C1 segment of cervical spinal cord (tissue), 14 donors: Measurements from ENCODE around the gene PLS1.
"Not testable (repeated sequence)": the region's sequence is repeated elsewhere in the genome, so short reads cannot be mapped to it uniquely, and the experiment has no call there.

Source experiments
- DNase-seq, 14 donors: peaks; one replicate each; lab custom pipeline; 2025; lab: John Stamatoyannopoulos, UW

Gene PLS1, protein sequence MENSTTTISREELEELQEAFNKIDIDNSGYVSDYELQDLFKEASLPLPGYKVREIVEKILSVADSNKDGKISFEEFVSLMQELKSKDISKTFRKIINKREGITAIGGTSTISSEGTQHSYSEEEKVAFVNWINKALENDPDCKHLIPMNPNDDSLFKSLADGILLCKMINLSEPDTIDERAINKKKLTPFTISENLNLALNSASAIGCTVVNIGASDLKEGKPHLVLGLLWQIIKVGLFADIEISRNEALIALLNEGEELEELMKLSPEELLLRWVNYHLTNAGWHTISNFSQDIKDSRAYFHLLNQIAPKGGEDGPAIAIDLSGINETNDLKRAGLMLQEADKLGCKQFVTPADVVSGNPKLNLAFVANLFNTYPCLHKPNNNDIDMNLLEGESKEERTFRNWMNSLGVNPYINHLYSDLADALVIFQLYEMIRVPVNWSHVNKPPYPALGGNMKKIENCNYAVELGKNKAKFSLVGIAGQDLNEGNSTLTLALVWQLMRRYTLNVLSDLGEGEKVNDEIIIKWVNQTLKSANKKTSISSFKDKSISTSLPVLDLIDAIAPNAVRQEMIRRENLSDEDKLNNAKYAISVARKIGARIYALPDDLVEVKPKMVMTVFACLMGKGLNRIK

DNA sequence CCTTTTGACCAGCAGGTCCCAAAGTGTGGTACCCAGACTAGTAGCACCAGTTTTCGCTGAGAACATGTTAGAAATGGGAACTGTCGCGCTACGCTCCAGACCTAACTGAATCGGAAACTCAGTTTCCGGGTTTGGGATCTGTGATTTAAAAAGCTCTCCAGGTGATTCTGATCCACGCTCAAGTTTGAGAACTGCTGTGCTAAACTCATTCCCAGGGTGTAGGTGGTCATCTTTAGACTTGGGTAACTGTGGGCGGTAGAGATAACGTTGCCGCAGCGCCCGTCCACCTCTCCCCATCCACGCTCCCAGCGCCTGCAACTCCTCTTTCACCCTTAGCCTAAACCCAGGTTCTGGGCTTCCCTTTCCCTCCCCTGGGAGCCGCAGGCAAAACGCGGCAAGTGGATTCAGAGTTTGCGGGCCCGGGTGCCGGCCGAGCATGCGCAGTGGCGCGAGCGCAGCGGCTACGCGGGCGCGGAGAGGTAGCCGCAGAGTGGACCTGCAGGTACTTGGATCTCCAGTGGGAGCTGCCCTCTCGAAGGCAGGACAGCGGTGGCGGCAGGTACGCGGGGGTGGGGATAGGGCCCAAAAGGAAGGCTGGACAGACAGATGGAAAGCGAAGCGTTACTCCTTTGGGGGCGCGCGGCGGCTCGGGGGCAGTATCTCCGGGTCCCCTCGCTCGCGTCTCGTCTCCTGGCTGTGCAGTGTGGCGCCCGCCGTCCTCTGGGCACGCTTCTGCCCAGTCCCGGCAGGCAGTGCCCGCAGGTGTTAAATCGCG lies at the start of gene PLS1:
Gene PLS1, plus strand, starts transcription at position 443 of the 775 bp plus-strand sequence. CDS start 67,845 bp downstream, outside the sequence.
- DNase-seq, result peak; percentile 28 to 88 (median 77)

DNA sequence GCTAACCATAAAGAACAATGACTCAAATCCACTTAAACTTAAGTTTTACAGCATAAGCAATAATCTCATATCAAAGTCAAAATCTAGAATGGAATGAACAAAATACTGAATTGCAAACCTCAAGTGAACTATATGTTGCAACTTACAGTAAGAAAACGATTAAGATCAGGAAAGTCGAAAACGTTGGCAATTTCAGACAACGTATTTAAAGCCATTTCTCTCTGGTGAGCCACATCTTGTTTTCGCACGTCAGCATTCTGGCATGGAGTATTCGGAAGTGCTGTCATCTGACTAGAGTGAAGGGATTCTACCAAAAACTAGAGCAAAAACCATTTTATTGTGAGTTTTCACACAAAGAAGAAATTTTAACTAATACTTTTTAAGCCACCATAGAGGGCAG lies 46.2 kb upstream of the PLS1 start:
- DNase-seq, result no peak

DNA sequence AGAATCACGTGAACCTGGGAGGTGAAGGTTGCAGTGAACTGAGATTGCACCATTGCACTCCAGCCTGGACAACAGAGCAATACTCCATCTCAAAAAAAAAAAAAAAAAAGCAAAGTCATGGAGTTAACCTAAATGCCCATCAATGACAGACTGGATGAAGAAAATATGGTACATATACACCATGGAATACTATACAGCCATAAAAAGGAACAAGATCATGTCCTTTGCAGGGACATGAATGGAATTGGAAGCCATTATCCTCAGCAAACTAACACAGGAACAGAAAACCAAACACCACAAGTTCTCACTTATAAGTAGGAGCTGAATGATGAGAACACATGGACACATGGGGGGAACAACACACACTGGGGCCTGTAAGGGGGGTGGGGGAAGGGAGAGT lies 43.6 kb upstream of the PLS1 start:
- DNase-seq, result not testable (repeated sequence)

DNA sequence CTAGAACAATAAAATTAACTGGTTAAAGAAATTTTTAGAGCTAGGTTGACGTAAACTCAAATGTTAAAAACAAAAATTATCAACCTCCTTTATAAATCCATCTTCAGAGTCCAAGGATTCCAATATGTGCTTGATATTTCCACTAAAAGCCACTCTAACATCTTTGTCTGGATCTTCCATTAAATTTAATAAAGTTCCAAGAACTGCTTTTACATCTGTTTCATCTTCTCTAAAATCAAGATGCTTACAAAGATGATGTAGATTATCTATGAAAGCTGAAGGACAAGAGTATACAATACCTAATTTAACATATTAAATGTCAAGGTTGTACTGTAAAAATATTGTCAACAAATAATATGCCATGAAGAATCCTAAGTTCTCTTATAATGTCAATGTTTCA lies 42.5 kb upstream of the PLS1 start:
- no peak for DNase-seq

DNA sequence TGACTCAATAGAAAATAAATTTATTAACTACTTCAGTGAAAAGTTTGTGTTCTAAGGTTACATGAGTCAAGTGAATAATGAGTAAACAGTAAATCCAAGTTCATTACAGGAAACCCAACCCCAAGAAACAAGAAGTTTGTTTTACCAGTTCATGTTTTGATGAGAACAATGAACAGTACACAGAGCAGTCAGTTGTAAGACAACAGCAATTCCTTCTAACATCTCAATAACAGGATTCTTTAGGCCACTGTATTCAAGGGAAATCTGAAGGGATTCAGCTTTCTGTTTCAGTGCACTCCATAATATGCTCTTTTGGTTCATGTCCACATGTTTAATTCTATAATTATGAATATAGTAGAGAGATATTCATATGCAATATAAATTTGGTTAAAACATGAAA lies 36.1 kb upstream of the PLS1 start:
- no peak for DNase-seq

DNA sequence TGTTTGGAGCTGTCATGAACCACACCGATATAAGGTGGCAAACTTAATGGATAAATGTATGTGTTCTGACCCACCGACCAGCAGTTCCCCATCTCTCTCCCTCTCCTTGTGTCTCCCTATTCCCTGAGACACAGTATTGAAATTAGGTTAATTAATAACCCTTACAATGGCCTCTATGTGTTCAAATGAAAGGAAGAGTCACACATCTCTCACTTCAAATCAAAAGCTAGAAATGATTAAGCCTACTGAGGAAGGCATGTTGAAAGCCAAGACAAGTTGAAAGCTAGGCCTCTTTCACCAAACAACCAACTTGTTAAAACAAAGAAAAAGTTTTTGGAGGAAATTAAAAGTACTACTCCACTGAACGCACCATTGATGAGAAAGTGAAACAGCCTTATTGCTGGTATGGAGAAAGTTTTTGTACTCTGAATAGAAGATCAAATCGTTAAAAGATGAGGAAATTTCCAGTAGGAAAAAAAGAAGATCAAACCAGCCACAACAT lies 32.6 kb upstream of the PLS1 start:
- DNase-seq, result no peak

DNA sequence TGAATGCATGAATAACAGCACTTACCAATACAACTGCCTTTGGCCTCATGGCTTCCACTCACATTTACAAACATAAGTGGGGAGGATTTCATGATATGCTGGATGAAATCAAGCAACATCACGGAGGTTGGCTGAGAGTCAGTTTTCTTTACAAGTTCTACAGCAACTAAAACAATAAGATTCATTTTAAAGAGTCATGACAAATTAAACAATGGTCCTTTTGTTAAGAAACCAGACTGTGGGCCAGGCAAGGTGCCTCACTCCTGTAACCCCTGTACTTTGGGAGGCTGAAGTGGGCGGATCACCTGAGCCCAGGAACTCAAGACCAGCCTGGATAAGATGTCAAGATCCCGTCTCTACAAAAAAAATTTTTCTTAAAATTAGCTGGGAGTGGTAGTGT lies 30.1 kb upstream of the PLS1 start:
- DNase-seq, result no peak

DNA sequence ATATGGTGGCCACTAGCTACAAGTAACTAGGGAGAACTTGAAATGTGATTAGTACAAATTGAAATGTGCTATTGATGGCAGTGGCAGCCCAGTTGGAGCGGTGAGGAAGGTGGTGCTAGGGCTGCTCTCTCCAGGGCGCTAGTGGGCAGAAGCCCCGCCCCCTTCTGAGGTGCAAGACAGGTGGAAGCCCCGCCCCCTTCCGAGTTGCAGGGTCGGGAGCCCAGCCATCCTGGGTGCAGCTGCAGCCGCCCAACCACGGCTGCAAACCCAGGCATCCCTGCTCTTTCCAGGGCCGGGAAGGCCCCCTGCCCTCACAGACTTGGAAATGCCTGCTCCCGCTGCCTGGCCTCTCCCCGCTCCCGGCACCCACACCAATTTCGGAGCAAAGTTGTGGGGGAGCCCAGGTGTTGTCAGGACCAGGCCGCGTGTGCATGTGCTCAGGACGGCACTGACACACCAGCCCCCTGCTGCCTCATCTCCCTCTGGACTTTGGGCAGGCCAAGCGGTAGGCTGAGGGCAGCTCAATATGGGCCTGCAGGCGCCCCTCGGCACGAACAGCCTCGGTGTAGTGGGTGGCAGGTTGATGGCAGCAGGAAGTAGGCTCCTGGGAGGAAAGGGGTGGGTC lies 27.7 kb upstream of the PLS1 start:
- no peak for DNase-seq

DNA sequence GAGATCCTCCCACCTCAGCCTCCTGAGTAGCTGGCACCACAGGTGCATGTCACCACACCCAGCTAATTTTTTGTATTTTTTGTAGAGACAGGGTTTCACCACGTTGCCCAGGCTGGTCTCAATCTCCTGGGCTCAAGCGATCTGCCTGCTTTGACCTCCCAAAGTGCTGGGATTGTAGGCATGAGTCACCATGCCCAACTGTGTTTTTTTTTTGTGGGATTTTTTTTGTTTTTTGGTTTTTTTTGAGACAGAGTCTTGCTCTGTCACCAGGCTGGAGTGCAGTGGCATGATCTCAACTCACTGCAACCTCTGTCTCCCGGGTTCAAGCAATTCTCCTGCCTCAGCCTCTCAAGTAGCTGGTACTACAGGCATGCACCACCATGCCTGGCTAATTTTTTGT lies 26.8 kb upstream of the PLS1 start:
- not testable (repeated sequence) for DNase-seq

DNA sequence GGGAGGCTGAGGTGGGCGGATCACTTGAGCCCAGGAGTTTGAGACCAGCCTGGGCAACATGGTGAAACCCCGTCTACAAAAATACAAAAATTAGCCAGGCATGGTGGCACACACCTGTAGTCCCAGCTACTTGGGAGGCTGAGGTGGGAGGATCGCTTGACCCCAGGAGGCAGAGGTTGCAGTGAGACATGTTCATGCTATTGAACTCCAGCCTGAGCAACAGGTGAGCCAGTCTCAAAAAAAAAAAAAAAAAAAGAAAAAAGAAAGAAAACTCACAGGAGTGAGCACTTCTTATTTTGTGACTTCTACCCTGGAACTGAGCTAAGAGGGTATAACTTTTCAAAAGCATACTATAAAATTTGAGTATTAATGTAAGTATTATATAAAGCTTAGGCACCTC lies 22.0 kb upstream of the PLS1 start:
- DNase-seq, result not testable (repeated sequence)

DNA sequence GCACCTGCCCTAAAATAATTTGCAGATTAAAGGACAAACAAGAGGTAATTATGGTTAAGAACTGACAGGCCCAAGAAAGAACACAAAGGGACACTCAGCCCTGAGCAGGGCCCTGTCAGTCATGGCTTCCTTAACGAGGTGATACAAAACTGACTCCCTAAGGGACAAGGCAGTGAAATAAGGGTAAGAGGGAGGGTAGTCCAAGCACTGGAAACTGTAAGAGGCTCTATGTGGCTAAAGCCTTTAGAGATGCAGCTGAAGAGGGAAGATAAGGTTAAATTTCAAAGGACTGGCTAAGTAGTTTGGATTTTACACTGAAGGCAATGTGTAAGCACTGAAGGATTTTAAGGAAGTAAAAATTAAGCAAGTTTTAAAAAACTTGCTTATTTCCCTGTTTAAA lies 21.5 kb upstream of the PLS1 start:
- DNase-seq, result no peak

DNA sequence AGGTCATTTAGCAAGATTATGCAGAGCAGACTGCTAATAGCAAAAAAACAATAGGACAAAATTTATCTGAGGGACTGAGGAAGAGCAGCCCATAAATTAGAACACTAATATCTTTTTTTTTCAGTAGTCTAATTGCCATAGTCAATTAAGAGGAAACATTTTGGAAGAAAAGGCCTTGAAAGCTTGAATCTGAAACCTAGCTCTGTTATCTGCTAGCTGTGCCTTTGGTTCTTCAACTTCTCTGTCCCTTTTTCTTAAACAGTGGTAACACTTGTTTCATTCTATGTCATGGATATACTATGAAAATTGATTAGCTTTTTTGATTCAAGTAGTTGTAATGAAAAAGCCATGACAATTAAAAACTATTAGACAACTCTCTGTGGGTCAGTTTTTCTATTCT lies 19.4 kb upstream of the PLS1 start:
- no peak for DNase-seq

DNA sequence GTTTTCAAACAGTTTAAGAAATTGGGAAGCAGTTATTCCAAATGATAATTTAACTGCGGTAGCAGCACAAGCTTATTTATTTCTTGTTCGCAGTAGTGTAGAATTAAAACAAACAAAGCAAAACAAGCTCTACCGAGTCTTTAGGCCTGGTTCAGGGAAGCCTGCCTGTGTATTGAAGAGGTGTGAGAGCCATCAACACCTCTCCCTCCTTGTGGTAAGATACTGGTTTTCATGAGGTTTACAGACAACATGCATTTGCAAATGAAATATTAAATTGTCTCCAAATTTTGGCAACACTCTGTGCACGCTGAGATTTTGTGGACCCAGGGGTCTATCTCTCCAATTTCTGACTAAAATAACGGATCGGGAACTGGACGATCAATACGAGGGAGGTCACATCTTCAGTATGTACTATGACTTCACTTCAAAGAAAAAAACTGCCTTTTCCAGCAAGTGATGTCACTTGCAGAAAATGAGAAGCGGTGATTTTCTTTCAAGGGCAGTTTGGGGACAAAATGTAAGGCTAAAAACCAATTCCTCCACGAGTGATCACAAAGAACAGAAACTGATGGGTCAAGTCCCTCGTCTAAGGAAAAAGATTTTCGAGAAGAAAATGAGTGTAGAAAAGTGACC lies 18.4 kb upstream of the PLS1 start:
- peak in 1 of 14 donors; percentile 22 for DNase-seq

DNA sequence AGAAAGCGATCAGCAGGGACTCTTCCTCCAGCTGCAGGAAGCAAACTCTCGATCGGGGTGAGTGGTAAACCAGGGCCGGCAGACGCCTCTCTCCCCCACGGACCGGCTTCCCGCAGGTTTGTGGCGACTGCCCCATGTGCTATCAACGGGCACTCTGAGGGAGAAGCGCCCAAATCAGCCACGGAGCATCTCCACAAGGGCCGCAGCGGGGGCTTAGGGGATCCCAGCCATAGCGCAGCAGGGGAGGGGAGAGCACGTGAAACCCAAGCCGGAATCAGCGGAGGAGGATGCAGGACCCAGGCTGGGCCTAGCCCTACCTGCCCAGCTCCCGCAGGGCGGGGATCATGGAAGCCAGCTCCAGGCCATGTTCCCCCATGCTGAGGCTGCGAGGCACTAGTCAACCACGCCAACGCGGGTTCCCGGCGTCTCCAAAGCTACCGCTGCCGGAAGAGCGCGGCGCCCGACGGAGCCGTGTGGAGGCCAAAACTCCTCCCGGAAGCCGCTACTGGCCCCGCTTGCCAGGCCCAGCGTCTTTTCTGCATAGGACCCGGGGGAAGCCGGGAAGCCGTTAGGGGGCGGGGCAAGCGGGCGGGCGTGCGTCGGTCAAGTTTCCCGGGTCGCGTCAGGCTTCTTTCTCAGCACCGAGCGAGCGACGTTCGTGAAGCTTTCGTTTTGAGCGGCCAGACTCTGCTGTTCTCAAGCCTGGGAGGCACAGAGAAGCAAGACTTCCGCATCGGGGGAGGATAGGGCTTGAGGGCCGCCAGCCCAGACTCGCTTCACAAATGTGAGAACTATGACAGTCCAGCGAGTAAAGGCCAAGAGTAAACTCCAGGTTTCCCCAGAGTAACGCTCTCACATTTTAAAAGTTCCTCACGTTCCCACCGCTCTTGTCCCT lies 17.6 kb upstream of the PLS1 start, which contains the start of gene ATR:
Gene ATR, minus strand, starts transcription at position 405 of the 895 bp plus-strand sequence. Its CDS starts 29 bp downstream, at position 376.
- peak; percentile 66 to 96 (median 90) for DNase-seq

DNA sequence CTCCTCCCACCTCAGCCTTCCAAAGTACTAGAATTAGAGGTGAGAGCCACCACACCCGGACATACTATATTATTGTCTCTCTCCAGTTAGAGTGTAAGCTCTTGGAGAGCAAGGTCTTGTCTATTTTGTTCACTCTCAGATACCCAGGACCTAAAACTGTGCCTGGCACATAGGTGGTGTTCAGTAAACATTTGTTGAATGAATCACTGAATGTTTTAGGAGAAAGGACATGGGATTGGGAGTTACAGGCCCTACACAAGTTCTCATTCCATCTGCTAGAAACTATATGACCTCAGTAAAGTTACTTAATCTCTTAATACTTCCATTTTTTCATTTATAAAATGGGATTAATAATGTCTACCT lies 16.2 kb upstream of the PLS1 start:
- DNase-seq, result no peak

DNA sequence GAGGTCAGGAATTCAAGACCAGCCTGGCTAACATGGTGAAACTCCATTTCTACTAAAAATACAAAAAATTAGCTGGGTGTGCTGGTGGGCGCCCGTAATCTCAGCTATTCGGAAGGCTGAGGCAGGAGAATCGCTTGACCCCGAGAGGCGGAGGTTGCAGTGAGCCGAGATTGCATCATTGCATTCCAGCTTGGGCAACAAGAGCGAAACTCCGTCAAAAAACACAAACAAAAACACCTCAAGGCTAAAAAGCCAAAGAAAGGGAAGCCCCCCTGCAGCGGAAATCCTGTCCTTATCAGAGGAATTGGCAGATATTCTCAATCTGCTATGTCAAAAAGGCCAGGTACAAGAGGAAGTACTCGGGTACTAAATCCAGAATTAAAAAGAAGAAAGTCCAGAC lies 15.1 kb upstream of the PLS1 start:
- DNase-seq, result not testable (repeated sequence)

DNA sequence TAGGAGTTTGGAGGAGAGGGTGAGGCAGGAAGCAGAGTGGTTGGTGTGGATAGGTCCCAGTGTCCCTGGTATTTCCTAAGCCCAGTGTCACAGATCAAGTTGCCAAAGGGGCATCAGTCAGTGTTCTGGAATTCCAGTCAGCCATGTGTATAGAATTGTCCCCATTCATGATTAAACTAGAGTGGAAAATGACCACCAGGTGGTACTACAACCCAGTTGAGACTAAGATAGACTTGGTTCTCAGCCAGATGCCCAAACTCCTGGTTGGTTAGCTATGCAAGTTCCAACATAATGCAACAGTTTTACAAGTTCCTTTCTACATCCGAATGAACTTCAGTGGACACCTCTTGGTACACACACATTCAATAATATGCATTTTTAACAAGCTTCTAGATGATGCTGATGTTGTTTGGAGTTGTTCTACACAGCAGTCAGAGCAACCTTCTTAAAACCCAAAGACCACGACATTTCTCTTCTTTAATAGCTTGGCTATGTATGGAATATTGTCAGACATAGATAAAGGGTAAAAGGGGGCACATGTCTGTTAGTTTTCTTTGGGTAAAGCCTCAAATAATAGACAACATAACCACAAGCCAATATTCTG lies 9.3 kb upstream of the PLS1 start:
- peak in 4 of 14 donors; percentile 0 to 11 (median 2) for DNase-seq

DNA sequence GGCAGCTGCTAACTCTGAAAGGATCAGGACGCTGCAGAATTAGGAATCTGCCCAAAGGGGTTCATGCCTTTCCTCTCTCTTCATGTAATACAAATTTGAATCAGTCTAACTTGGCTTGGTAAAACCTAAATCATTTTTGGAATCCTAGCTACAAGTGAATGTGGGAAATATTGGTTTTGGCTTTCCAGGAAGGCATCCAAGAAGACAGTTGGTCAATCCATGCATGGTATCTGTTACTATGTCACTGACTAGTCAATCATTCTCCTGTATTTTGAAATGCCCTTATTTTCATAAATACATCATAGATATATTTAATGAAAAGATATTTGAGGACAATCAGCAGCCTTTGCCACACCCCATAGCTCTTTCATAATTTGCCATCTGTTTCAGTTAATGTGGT lies 7.5 kb upstream of the PLS1 start:
- DNase-seq, result no peak

DNA sequence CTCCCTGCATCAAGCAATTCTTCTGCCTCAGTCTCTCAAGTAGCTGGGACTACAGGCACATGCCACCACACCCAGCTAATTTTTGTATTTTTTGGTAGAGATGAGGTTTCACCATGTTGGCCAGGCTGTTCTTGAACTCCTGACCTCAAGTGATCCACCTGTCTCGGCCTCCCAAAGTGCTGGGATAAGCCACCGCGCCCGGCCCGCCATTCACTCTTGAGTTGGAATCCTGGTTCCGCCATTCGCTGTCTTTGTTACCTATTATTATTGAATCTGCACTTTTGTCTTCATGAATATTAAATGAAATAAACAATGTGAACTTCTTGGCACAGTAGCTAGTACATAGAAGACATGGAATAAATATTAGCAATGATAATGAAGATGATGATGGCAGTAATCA lies 3.9 kb upstream of the PLS1 start:
- DNase-seq, result not testable (repeated sequence)

DNA sequence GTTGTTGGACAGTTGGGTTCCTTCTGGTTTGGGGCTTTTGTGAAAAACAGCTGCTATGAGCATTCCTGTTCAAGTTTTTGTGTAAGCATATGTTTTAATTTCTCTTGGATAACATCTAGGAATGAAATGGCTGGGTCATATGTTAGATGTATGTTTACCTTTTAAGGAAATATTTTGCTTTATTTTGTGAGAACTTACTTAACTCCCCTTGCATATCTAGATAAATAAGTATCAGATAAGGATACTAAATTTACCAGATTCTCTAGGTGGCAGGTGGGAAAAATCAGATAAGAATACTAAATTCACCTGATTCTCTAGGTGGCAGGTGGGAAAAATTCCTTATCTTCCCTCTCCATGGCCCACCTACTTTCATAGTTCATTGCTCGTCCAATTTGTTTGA lies 1.1 kb upstream of the PLS1 start:
- DNase-seq, result no peak
